Suppressor macrophage treated with lipopolysaccharide for 1 hour (primary cell): ENCODE results near the gene MOG.
"Not testable (repeated sequence)": the region's sequence is repeated elsewhere in the genome, so short reads cannot be mapped to it uniquely, and the experiment has no call there.

Source experiments
- DNase-seq, 3 donors: peaks; one replicate each; pipeline ENCODE4 v3.0.0-alpha.2; 2020 to 2022

The MOG gene

GRCh38 chr6:29641430-29642148 lies 15.3 kb upstream of the MOG start:
- peak; percentile 41 to 58 (median 45) for DNase-seq

GRCh38 chr6:29647927-29648642 lies 8.8 kb upstream of the MOG start:
- DNase-seq: peak; percentile 53 to 66 (median 62)

- DNase-seq: peak; percentile 99 to 100 (median 99)
Observed at GRCh38 chr6:29649701-29650673, 6.9 kb upstream of the MOG start.

GRCh38 chr6:29651413-29652197 lies 5.3 kb upstream of the MOG start:
- DNase-seq: peak; percentile 42 to 75 (median 65)

- no peak for DNase-seq
Observed at GRCh38 chr6:29652198-29652584, 4.7 kb upstream of the MOG start.

GRCh38 chr6:29653452-29654038 lies 3.3 kb upstream of the MOG start:
- DNase-seq: peak; percentile 81 to 85 (median 85)

GRCh38 chr6:29655658-29656057 lies 1.2 kb upstream of the MOG start:
- DNase-seq: no peak

GRCh38 chr6:29656157-29656556 lies 735 bp upstream of the MOG start:
- DNase-seq: no peak

GRCh38 chr6:29661071-29661470 lies 4.2 kb downstream of the MOG start:
- no peak for DNase-seq

GRCh38 chr6:29661502-29662141 lies 4.7 kb downstream of the MOG start:
- not testable (repeated sequence) for DNase-seq

- DNase-seq: no peak
Observed at GRCh38 chr6:29663300-29664042, 6.6 kb downstream of the MOG start.

- peak in 2 of 3 donors; percentile 25 to 33 for DNase-seq
Observed at GRCh38 chr6:29665942-29666825, 9.3 kb downstream of the MOG start.

GRCh38 chr6:29666826-29667130 lies 9.9 kb downstream of the MOG start:
- DNase-seq: no peak

GRCh38 chr6:29667158-29667557 lies 10.3 kb downstream of the MOG start:
- DNase-seq: no peak

- no peak for DNase-seq
Observed at GRCh38 chr6:29671026-29671425, 14.1 kb downstream of the MOG start.

- not testable (repeated sequence) for DNase-seq
Observed at GRCh38 chr6:29672116-29672515, 15.2 kb downstream of the MOG start.

- DNase-seq: no peak
Observed at GRCh38 chr6:29673161-29673560, 16.3 kb downstream of the MOG start.

GRCh38 chr6:29674008-29674407 lies 17.1 kb downstream of the MOG start:
- DNase-seq: no peak

- no peak for DNase-seq
Observed at GRCh38 chr6:29675561-29675960, 18.7 kb downstream of the MOG start.
